Activated CD4-positive, alpha-beta memory T cell treated with anti-CD3 and anti-CD28 coated beads for 36 hours (primary cell): ENCODE data around the gene CDK17. TPM values are rescaled to one million over a fixed set of nuclear protein-coding genes. Genes with fewer than 3 reads are reported as not detected.
A peak's percentile ranks its signal among the peaks of the same experiment; 100 is the strongest.

ENCODE experiments used
- CTCF ChIA-PET: fragments of 350-600 bp; sonication (Branson Sonifier 250); formaldehyde crosslinking; loops from one replicate; lab custom pipeline; 2021; ENCODE audit warnings: antibody characterized with exemption, inconsistent platforms; lab: Charles Lee
- POLR2A ChIA-PET: fragments of 350-600 bp; sonication (Branson Sonifier 250); formaldehyde crosslinking; loops from one replicate; lab custom pipeline; 2021; ENCODE audit warnings: antibody characterized with exemption; lab: Charles Lee
- DNase-seq: peaks from one replicate; pipeline ENCODE4 v3.0.0-alpha.2; 2020
- H3K27ac Mint-ChIP-seq: one replicate; pipeline ENCODE4 v1.8.0; 2021; ENCODE audit warnings: mixed read lengths
- H3K27me3 Mint-ChIP-seq: one replicate; pipeline ENCODE4 v1.8.0; 2021; ENCODE audit warnings: mixed read lengths
- H3K36me3 Mint-ChIP-seq: one replicate; pipeline ENCODE4 v1.8.0; 2021; ENCODE audit warnings: mixed read lengths
- H3K4me1 Mint-ChIP-seq: one replicate; pipeline ENCODE4 v1.8.0; 2021; ENCODE audit warnings: low read depth, mixed read lengths
- H3K4me3 Mint-ChIP-seq: one replicate; pipeline ENCODE4 v1.8.0; 2021; ENCODE audit warnings: mild to moderate bottlenecking, mixed read lengths
- H3K9me3 Mint-ChIP-seq: one replicate; pipeline ENCODE4 v1.8.0; 2021; ENCODE audit warnings: mixed read lengths
- intact Hi-C: fragments of 100-400 bp; cut with micrococcal nuclease; formaldehyde crosslinking; loops from one replicate; pipeline ENCODE4 v1.15.1; 2023
- total RNA-seq, 2 experiments: library from RNA; stranded (reverse); gene quantifications; one replicate each; pipeline ENCODE4 v1.2.3, GENCODE V29; 2021

The CDK17 gene
- 10 to 100 TPM; 34.5 to 35.7 TPM for total RNA-seq

DNA sequence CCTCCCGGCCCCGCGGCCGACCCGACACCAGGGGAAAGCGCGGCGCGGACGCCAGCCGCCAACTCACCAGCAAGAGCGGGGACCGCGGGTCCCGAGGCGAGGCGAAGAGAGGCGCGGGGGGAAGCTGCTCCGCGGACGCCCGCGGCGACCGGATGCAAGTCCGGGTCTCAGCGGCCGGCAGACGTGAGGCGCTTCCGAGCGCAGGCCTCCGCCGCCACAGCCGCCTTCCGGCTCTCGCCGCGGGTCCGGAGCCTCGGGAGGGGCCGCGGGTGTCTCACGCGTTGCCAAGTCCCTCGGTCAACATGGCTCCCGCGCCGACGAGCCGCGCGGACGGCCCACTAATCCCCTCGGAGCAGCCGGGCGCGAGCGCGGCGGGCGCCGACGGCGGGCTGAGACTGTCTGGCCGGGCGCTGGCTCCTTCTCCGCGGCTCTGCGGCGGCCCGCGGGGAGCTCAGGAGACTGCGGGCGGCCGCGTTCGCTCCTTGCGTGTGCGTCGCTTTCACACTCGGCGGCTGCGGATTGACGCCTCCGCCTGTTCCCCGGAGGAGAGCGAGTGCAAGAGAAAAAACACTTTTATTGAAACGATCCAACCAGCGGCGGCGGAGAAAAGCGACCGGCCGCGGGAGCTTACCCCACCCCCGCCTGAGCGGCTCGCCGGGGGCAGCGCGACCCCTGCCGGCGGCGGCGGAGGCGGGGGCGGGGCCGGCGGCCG is at the start of gene CDK17:
CDK17 (minus strand) TSS at position 521 of the 712 bp plus-strand sequence. CDS start 65,603 bp downstream, outside the sequence.
- Mint-ChIP-seq H3K36me3 (peaks cover 2% of the 10 kb centered on the region), H3K9me3 (no peaks in the 10 kb centered on the region), H3K4me1 (peaks cover 40% of the 10 kb centered on the region), H3K27ac (peak within 1 kb of the TSS; percentile 97), H3K4me3 (peak within 1 kb of the TSS; percentile 86), H3K27me3 (no peaks in the 10 kb centered on the region)
- intact Hi-C loops = loop anchor here (1.0 to 10.0 kb wide), 5 partner anchors 102 to 365 kb away; partner anchors contain the start of gene LTA4H
- peak; percentile 92 for DNase-seq
- ChIA-PET CTCF (interaction anchor here (0.7 to 5.3 kb wide), 36 partner anchors 9 to 402 kb away, joined by 3 to 42 read pairs (median 5); partner anchors contain the start of genes CFAP54 and LTA4H), POLR2A (interaction anchor here (0.6 to 2.8 kb wide), 19 partner anchors 21 to 365 kb away, joined by 3 to 18 read pairs (median 4); partner anchors contain the start of genes CFAP54 and LTA4H)

DNA sequence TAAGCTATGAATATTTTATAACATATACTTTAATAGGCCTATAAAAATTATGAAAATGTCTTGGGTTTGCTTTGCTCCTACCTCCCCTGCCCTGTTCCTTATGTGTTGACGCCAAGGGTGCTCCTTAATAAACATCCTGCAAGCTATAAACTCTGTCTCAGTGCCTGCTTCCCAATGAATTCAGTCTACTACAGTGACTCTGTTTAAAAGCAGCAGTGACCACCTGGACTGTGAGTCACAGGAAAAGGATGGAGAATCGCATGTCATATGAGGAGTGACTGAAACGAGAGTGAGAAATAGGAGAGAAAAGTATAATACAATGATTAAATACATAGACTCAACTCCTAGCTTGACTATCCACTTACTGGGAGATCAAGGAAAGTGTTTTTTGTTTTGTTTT is 48.1 kb upstream of the CDK17 start:
- no peak overlapping the region for H3K27ac Mint-ChIP-seq
- POLR2A ChIA-PET = interaction anchor here (0.6 kb wide), 1 partner anchor 13 kb away, joined by 3 read pairs; no protein-coding TSS in a partner anchor
- peaks cover 25% of the 10 kb centered on the region for H3K4me1 Mint-ChIP-seq
- no peaks in the 10 kb centered on the region for H3K9me3 Mint-ChIP-seq
- CTCF ChIA-PET = interaction anchor here (0.6 to 3.6 kb wide), 5 partner anchors 14 to 214 kb away, joined by 3 to 25 read pairs (median 3); partner anchors contain the start of gene CFAP54
- H3K4me3 Mint-ChIP-seq = no peak overlapping the region
- intact Hi-C loops = no loop called here
- no peak for DNase-seq
- no peaks in the 10 kb centered on the region for H3K36me3 Mint-ChIP-seq
- no peaks in the 10 kb centered on the region for H3K27me3 Mint-ChIP-seq

DNA sequence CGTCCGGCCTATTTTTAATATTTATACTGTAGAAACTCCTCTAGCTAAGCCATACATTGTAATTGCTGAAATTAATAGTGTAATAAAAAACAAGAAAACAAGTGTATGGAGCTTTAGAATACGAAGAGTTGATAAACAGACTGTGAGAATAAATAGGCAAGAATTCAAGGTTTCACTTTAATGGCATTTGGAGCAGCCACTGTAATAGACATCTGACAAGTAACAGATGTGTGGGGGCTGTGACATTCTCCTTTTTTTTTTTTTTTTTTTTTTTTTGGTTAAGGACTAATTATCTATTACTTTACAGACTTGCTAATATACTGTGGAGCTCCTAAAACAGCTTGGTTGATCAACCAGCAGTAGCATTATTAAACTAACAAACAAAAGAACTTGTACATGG is 47.0 kb upstream of the CDK17 start:
- H3K4me1 Mint-ChIP-seq = peaks cover 30% of the 10 kb centered on the region
- H3K9me3 Mint-ChIP-seq = no peaks in the 10 kb centered on the region
- H3K27ac Mint-ChIP-seq = no peak overlapping the region
- H3K27me3 Mint-ChIP-seq = no peaks in the 10 kb centered on the region
- intact Hi-C loops = loop anchor here (2.0 kb wide), 1 partner anchor 124 kb away; no protein-coding TSS in a partner anchor
- CTCF ChIA-PET = interaction anchor here (2.4 to 3.6 kb wide), 3 partner anchors 13 to 70 kb away, joined by 6 to 25 read pairs (median 15); partner anchors contain the start of gene CFAP54
- POLR2A ChIA-PET = no interaction called here
- DNase-seq = no peak
- no peaks in the 10 kb centered on the region for H3K36me3 Mint-ChIP-seq
- no peak overlapping the region for H3K4me3 Mint-ChIP-seq

DNA sequence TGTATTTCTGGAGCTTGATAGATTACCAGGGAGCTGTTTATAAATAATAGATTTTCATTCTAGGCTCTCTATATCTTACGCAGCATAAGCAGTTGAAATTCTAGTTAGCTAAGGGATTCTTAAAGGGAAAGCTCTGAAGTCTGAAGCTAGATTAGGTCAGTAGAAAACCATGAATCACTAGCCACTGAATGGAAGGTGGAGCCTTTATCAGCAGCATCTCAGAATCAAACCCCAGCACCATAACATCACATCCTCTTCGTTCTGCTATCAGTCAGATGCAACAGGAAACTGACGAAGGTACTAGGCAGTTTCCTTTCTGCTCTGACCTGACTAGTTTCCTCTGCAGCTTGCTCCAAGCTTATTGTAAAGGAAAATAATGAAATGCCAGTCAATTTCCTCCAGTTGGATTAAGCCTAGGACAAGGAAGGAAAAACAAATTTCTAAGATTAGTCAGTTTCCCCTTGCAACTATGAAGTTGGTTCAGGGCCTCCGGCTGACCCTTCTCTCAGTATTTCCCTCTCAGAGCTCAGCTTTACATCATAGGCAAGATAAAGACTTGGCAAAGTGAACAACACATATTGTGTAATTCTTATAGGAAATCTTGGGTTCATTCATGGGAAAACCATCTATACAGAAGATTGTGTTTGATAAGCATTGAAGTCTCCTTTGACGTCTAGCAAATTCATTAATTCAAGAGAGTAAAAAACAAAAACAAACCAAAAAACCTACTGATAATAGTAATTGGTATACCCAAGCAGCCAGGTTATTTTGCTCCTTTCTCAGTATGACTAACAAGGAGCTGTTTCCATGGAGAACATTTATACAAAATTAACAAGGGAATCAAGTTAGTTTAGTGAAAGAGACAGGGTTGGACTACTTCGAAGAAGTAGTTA is 45.7 kb upstream of the CDK17 start:
- peak; percentile 72 for DNase-seq
- Mint-ChIP-seq H3K4me3 (peak overlapping the region; percentile 60), H3K9me3 (peaks cover 2% of the 10 kb centered on the region), H3K4me1 (peaks cover 38% of the 10 kb centered on the region), H3K27ac (peak overlapping the region; percentile 95), H3K27me3 (no peaks in the 10 kb centered on the region), H3K36me3 (no peaks in the 10 kb centered on the region)
- ChIA-PET POLR2A (interaction anchor here (0.8 to 2.8 kb wide), 11 partner anchors 12 to 269 kb away, joined by 3 to 16 read pairs (median 4); partner anchors contain the start of gene CDK17), CTCF (interaction anchor here (0.6 to 3.6 kb wide), 15 partner anchors 11 to 398 kb away, joined by 3 to 25 read pairs (median 4); partner anchors contain the start of genes CDK17 and CFAP54)
- intact Hi-C loops = loop anchor here (1.0 to 2.0 kb wide), 10 partner anchors 12 to 399 kb away; partner anchors contain the start of gene CFAP54

DNA sequence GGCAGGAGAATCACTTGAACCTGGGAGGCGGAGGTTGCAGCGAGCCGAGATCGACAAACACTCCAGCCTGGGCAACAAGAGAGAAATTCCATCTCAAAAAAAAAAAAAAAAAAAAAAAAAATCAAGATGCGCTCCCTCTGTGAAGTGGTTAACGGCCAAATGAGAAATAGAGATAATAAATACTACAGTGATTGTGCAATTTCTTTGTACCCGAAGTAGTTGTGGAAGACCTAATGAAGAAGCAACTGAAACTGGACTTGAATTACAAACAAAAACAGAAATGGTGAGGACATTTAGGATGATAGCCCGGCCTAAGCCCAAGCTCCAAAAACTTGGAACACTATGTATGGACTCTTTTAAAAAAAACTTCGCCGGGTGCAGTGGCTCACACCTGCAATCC is 44.2 kb upstream of the CDK17 start:
- POLR2A ChIA-PET = interaction anchor here (2.3 to 2.8 kb wide), 2 partner anchors 11 to 44 kb away, joined by 15 to 16 read pairs; partner anchors contain the start of gene CDK17
- Mint-ChIP-seq H3K27ac (peak overlapping the region; percentile 43), H3K4me1 (peaks cover 38% of the 10 kb centered on the region), H3K9me3 (peaks cover 5% of the 10 kb centered on the region), H3K36me3 (no peaks in the 10 kb centered on the region), H3K27me3 (no peaks in the 10 kb centered on the region), H3K4me3 (no peak overlapping the region)
- intact Hi-C loops = loop anchor here (2.0 kb wide), 1 partner anchor 72 kb away; no protein-coding TSS in a partner anchor
- CTCF ChIA-PET = interaction anchor here (1.2 to 2.6 kb wide), 2 partner anchors 72 to 383 kb away, joined by 4 to 15 read pairs; no protein-coding TSS in a partner anchor
- no peak for DNase-seq

DNA sequence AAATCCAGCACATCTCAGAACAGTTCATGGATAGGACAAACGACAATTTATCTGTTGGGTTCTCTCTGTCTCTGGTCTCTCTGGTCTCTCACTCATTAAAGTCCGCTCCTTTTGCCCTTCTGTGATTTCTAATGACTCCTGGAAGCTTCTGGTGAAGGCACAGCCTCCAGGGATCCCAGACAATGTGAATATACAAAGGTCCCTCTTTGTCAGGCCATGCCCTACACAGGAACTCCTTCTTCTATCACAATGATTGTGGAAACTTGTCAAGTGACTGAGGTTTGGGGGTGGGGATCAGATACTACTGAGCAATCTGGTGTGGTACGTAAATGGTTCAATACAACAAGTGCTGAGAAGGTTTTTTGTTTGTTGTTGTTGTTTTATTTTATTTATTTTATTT is 42.7 kb upstream of the CDK17 start:
- Mint-ChIP-seq H3K4me1 (peaks cover 35% of the 10 kb centered on the region), H3K4me3 (no peak overlapping the region), H3K27ac (no peak overlapping the region), H3K27me3 (no peaks in the 10 kb centered on the region), H3K9me3 (peaks cover 5% of the 10 kb centered on the region), H3K36me3 (no peaks in the 10 kb centered on the region)
- ChIA-PET CTCF (interaction anchor here (1.6 kb wide), 1 partner anchor 47 kb away, joined by 3 read pairs; the partner anchor contains the start of gene CFAP54), POLR2A (no interaction called here)
- intact Hi-C loops = no loop called here
- DNase-seq = no peak

DNA sequence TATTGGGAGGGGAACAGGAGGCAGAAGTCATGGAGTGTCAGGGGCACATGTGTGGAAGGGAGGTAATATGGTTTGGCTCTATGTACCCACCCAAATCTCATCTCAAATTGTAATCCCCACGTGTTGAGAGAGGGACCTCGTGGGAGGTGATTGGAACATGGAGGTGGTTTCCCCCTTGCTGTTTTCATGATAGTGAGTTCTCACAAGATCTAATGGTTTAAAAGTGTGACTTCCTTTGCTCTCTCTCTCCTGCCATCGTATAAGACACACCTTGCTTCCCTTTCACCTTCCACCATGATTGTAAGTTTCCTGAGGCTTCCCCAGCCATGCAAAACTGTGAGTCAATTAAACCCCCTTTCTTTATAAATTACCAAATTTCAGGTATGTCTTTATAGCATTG is 41.6 kb upstream of the CDK17 start:
- no peak for DNase-seq
- Mint-ChIP-seq H3K27me3 (no peaks in the 10 kb centered on the region), H3K9me3 (peaks cover 5% of the 10 kb centered on the region), H3K4me3 (no peak overlapping the region), H3K4me1 (peaks cover 37% of the 10 kb centered on the region), H3K27ac (peak overlapping the region; percentile 35), H3K36me3 (no peaks in the 10 kb centered on the region)
- ChIA-PET POLR2A (no interaction called here), CTCF (no interaction called here)
- intact Hi-C loops = no loop called here

DNA sequence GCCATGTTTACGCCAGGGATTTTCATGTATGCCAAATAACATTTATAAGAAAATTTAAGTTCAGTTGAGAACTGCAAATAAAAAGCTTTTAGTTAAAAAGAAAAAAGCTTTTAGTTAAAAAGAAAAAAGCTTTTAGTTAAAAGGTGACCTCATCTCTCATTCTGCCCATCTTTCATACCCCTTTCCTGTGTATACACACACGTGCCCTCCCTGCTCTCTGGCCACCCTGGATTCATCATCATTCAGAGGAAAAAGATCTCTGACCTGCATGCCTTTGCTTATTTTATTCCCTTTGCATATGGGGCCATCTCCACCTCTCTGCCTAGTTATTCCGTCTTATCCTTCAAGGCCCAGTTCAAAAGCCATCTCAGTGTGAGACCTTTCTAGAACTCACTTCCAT is 38.1 kb upstream of the CDK17 start:
- no peak overlapping the region for H3K4me3 Mint-ChIP-seq
- ChIA-PET POLR2A (no interaction called here), CTCF (interaction anchor here (1.5 kb wide), 1 partner anchor 37 kb away, joined by 4 read pairs; no protein-coding TSS in a partner anchor)
- intact Hi-C loops = no loop called here
- no peaks in the 10 kb centered on the region for H3K27me3 Mint-ChIP-seq
- no peaks in the 10 kb centered on the region for H3K36me3 Mint-ChIP-seq
- peaks cover 5% of the 10 kb centered on the region for H3K9me3 Mint-ChIP-seq
- H3K27ac Mint-ChIP-seq = no peak overlapping the region
- peaks cover 32% of the 10 kb centered on the region for H3K4me1 Mint-ChIP-seq
- DNase-seq = no peak

DNA sequence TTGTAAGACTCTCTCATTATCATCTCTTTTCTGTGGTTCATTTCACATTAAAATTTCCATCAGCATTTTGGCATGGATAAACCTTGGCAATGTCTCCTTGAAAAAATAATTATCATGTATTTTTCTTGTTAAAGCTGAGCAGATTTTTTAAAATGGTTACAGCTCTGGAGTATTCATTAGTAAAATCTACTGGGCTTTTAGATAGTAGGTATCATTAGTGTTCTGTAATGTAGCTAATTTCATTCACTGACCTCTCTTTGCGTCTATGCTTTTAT is 36.9 kb upstream of the CDK17 start:
- DNase-seq = no peak
- Mint-ChIP-seq H3K4me3 (no peak overlapping the region), H3K4me1 (peaks cover 30% of the 10 kb centered on the region), H3K27ac (no peak overlapping the region), H3K36me3 (no peaks in the 10 kb centered on the region), H3K27me3 (no peaks in the 10 kb centered on the region), H3K9me3 (peaks cover 5% of the 10 kb centered on the region)
- CTCF ChIA-PET = interaction anchor here (0.8 kb wide), 1 partner anchor 49 kb away, joined by 3 read pairs; no protein-coding TSS in a partner anchor
- POLR2A ChIA-PET = no interaction called here
- intact Hi-C loops = no loop called here

DNA sequence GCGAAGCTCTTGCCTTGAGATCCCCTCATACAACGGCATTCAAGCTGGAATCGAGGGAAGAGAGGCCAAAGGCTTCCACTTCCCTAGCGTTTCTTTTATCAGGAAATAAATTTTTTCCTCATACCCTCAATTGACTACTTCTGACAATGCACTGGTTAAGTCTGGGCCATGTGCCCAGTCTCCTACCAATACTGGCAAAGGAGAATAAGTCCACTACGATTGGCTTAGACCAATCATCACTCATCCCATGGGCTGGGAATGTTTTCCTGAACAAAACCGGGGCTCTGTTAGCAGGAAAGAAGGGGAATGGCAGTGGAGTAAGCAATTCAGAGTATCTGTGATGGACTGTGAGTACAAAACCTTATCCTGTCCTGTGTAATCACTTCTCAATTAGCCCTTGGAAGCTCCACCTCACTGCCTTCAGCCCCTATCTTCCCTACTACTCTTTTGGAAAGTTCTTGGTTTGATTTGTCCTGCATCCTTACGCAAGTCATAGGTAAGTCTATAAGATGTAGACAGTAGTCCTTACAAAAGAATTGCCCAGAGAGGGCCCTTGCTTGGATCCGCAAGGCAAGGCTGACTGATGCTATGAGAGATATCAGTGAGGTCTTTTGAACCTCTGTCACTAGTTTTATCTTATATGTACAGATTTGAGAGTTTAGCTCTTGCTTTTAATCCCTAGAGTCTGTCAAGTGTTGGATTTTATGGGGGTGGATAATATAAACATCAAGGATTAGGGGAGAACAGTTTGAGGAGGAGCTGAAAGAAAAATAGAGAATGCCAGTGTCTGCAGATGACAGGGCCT is 36.3 kb upstream of the CDK17 start:
- intact Hi-C loops = no loop called here
- Mint-ChIP-seq H3K4me1 (peaks cover 25% of the 10 kb centered on the region), H3K4me3 (no peak overlapping the region), H3K27ac (no peak overlapping the region), H3K9me3 (peaks cover 3% of the 10 kb centered on the region), H3K36me3 (no peaks in the 10 kb centered on the region), H3K27me3 (no peaks in the 10 kb centered on the region)
- CTCF ChIA-PET = interaction anchor here (0.8 to 3.1 kb wide), 3 partner anchors 9 to 49 kb away, joined by 3 to 14 read pairs (median 5); partner anchors contain the start of gene CDK17
- DNase-seq = no peak
- POLR2A ChIA-PET = interaction anchor here (0.8 to 1.3 kb wide), 2 partner anchors 10 to 37 kb away, joined by 3 to 4 read pairs; no protein-coding TSS in a partner anchor
